Measurements from ENCODE around the gene THSD4.

DNA sequence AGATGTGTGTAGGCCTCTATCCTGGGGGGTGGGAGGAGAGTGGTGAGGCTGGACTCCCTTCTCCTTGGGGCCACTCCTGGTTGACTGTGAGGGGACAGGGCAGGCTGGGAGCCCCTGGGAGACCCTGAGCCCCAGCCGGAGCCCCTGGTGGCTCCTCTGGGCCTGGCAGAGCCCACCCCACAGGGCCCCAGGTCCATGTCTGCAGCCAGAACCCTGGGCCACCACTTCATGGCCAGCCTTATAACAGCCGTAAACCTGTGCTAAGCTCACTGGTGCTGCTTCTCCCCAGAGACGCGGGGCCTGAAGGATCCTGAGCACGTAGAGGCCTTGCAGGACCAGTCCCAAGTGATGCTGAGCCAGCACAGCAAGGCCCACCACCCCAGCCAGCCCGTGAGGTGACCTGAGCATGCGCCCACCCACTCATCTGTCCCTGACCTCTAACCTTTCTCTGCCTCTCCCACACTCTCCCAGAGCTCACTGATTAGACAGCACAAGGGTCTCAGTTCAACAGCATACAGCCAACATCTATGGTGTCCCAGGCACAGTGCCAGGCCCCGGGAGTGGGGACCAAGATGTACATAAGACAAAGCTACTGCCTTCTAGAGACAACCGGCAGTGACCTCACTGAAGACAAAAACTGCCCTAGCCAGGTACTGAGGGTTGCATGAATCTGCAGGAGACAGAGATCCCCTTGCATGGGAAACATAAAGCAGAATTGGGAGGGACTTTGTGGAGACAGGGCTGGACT is 698.6 kb downstream of the THSD4 start:
- TF ChIP-seq EZH2 (IDR thresholded peaks at IDR 0.05; ENCODE audit: borderline replicate concordance, low read length) (no peak), CTCF (conservative IDR thresholded peaks at IDR 0.05 in 1 of 2, IDR thresholded peaks at IDR 0.05 in 1 of 2; ENCODE audit: extremely low read depth in 1 of 2, insufficient read depth in 1 of 2, low read depth in 1 of 2, low read length in 2 of 2) (no peak)
